HG03520 (cell line): Measurements from ENCODE around the gene IKZF4.
"Not testable (repeated sequence)": the region's sequence is repeated elsewhere in the genome, so short reads cannot be mapped to it uniquely, and the experiment has no call there.

Source experiments
- ATAC-seq: cut with Tn5 transposase; IDR thresholded peaks from one replicate; pipeline ENCODE4 v1.9.1; 2021; ENCODE audit warnings: mild to moderate bottlenecking, moderate library complexity; ENCODE audit not compliant: unreplicated experiment

Gene IKZF4

GRCh38 chr12:55997535-55997859 lies 23.3 kb upstream of the IKZF4 start:
- ATAC-seq, result peak; percentile 4

GRCh38 chr12:55999522-55999921 lies 21.3 kb upstream of the IKZF4 start:
- not testable (repeated sequence) for ATAC-seq

GRCh38 chr12:55999999-56000540 lies 20.8 kb upstream of the IKZF4 start:
- ATAC-seq, result not testable (repeated sequence)

- ATAC-seq, result no peak
Measured at GRCh38 chr12:56001487-56002100, 19.2 kb upstream of the IKZF4 start.

- not testable (repeated sequence) for ATAC-seq
Measured at GRCh38 chr12:56003376-56003775, 17.5 kb upstream of the IKZF4 start.

- no peak for ATAC-seq
Measured at GRCh38 chr12:56004211-56004610, 16.6 kb upstream of the IKZF4 start.

GRCh38 chr12:56007564-56008559 lies 13.0 kb upstream of the IKZF4 start:
- ATAC-seq, result peak; percentile 42

GRCh38 chr12:56010111-56010570 lies 10.7 kb upstream of the IKZF4 start:
- no peak for ATAC-seq

GRCh38 chr12:56011509-56012090 lies 9.2 kb upstream of the IKZF4 start:
- ATAC-seq, result no peak

- ATAC-seq, result no peak
Measured at GRCh38 chr12:56013482-56013881, 7.4 kb upstream of the IKZF4 start.

- no peak for ATAC-seq
Measured at GRCh38 chr12:56014205-56014604, 6.6 kb upstream of the IKZF4 start.

- no peak for ATAC-seq
Measured at GRCh38 chr12:56017181-56017580, 3.7 kb upstream of the IKZF4 start.

- no peak for ATAC-seq
Measured at GRCh38 chr12:56018356-56018755, 2.5 kb upstream of the IKZF4 start.

- ATAC-seq, result no peak
Measured at GRCh38 chr12:56021889-56022497, 1.1 kb downstream of the IKZF4 start.

- no peak for ATAC-seq
Measured at GRCh38 chr12:56028511-56029165, 7.8 kb downstream of the IKZF4 start.

- no peak for ATAC-seq
Measured at GRCh38 chr12:56029166-56029519, 8.3 kb downstream of the IKZF4 start.

- ATAC-seq, result no peak
Measured at GRCh38 chr12:56029666-56030293, 8.9 kb downstream of the IKZF4 start.

- no peak for ATAC-seq
Measured at GRCh38 chr12:56031987-56032386, 11.1 kb downstream of the IKZF4 start.

GRCh38 chr12:56034586-56035332 lies 13.9 kb downstream of the IKZF4 start:
- ATAC-seq, result no peak
